Trophoblast cell (in vitro differentiated cells and primary cell): ENCODE results near the gene KRTAP10-2.

Experiments
- DNase-seq, 2 donors: peaks; one replicate each; pipeline ENCODE4 v3.0.0-alpha.2; 2016
- H2AFZ ChIP-seq: 2 replicates; pipeline ENCODE4 v1.6.1; 2013; ENCODE audit warnings: low read length, moderate library complexity, mild to moderate bottlenecking; ENCODE audit not compliant: insufficient read depth, poor library complexity
- H2AK5ac ChIP-seq: 2 replicates; pipeline ENCODE4 v1.6.1; 2013; ENCODE audit warnings: mild to moderate bottlenecking, low read length
- H2BK120ac ChIP-seq: 2 replicates; pipeline ENCODE4 v1.6.1; 2013; ENCODE audit warnings: low read length, mild to moderate bottlenecking, moderate library complexity; ENCODE audit not compliant: insufficient read depth, poor library complexity
- H2BK12ac ChIP-seq: 2 replicates; pipeline ENCODE4 v1.6.1; 2013; ENCODE audit warnings: mild to moderate bottlenecking, low read length, moderate library complexity
- H2BK5ac ChIP-seq: 2 replicates; pipeline ENCODE4 v1.6.1; 2013; ENCODE audit warnings: low read length, low read depth, moderate library complexity, mild to moderate bottlenecking; ENCODE audit not compliant: poor library complexity
- H3K14ac ChIP-seq: 2 replicates; pipeline ENCODE4 v1.6.1; 2013; ENCODE audit warnings: mild to moderate bottlenecking, low read length
- H3K18ac ChIP-seq: 2 replicates; pipeline ENCODE4 v1.6.1; 2013; ENCODE audit warnings: mild to moderate bottlenecking, low read length
- H3K23ac ChIP-seq: 2 replicates; pipeline ENCODE4 v1.6.1; 2013; ENCODE audit warnings: low read length
- H3K27ac ChIP-seq: 2 replicates; pipeline ENCODE4 v1.5.1; 2013; ENCODE audit warnings: low read depth, mild to moderate bottlenecking, inconsistent platforms, low read length, moderate library complexity
- H3K27me3 ChIP-seq: 2 replicates; pipeline ENCODE4 v1.6.1; 2013; ENCODE audit warnings: inconsistent platforms, mild to moderate bottlenecking, low read length, moderate library complexity; ENCODE audit not compliant: insufficient read depth
- H3K36me3 ChIP-seq, 2 experiments: 1 replicate in 1 of 2; 2 replicates in 1 of 2; pipeline ENCODE4 v1.6.1; 2013; ENCODE audit warnings: low read length in 2 of 2, mild to moderate bottlenecking in 2 of 2, moderate library complexity in 1 of 2; ENCODE audit not compliant: insufficient read depth in 2 of 2, control insufficient read depth in 1 of 2
- H3K4ac ChIP-seq: 2 replicates; pipeline ENCODE4 v1.6.1; 2013; ENCODE audit warnings: low read depth, mild to moderate bottlenecking, low read length, moderate library complexity
- H3K4me1 ChIP-seq, 2 experiments: 1 replicate in 1 of 2; 2 replicates in 1 of 2; pipeline ENCODE4 v1.6.1; 2013; ENCODE audit warnings: low read length in 2 of 2, mild to moderate bottlenecking in 2 of 2, moderate library complexity in 1 of 2; ENCODE audit not compliant: insufficient read depth in 2 of 2, control insufficient read depth in 1 of 2
- H3K4me2 ChIP-seq: 2 replicates; pipeline ENCODE4 v1.6.1; 2013; ENCODE audit warnings: inconsistent platforms, mild to moderate bottlenecking, low read length, moderate library complexity
- H3K4me3 ChIP-seq: 2 replicates; pipeline ENCODE4 v1.5.1; 2013; ENCODE audit warnings: mild to moderate bottlenecking, low read depth, low read length, inconsistent platforms
- H3K79me1 ChIP-seq: one replicate; pipeline ENCODE4 v1.6.1; 2013; ENCODE audit warnings: low read length
- H3K79me2 ChIP-seq: 2 replicates; pipeline ENCODE4 v1.6.1; 2013; ENCODE audit warnings: low read length, mild to moderate bottlenecking; ENCODE audit not compliant: control insufficient read depth, insufficient read depth, poor library complexity
- H3K9ac ChIP-seq: 2 replicates; pipeline ENCODE4 v1.6.1; 2013; ENCODE audit warnings: mild to moderate bottlenecking, low read length
- H3K9me3 ChIP-seq: 2 replicates; pipeline ENCODE4 v1.6.1; 2013; ENCODE audit warnings: low read depth, mild to moderate bottlenecking, control low read depth, inconsistent platforms, low read length; ENCODE audit not compliant: insufficient read depth
- H4K12ac ChIP-seq: 2 replicates; pipeline ENCODE4 v1.6.1; 2013; ENCODE audit warnings: low read depth, mild to moderate bottlenecking, low read length, moderate library complexity
- H4K8ac ChIP-seq: 2 replicates; pipeline ENCODE4 v1.6.1; 2013; ENCODE audit warnings: low read depth, mild to moderate bottlenecking, low read length, moderate library complexity
- H4K91ac ChIP-seq: one replicate; pipeline ENCODE4 v1.6.1; 2013; ENCODE audit warnings: low read depth, mild to moderate bottlenecking, low read length, moderate library complexity
- WGBS: extraction: QIAGEN DNeasy Blood & Tissue Kit; methylation state at CpG from one replicate; pipeline ENCODE4 v1.1.7; 2013; ENCODE audit warnings: missing lambda C conversion rate; ENCODE audit not compliant: insufficient read length, insufficient coverage; ENCODE audit errors: extremely low coverage; 5-methylcytosine and 5-hydroxymethylcytosine counted together

Gene KRTAP10-2

DNA sequence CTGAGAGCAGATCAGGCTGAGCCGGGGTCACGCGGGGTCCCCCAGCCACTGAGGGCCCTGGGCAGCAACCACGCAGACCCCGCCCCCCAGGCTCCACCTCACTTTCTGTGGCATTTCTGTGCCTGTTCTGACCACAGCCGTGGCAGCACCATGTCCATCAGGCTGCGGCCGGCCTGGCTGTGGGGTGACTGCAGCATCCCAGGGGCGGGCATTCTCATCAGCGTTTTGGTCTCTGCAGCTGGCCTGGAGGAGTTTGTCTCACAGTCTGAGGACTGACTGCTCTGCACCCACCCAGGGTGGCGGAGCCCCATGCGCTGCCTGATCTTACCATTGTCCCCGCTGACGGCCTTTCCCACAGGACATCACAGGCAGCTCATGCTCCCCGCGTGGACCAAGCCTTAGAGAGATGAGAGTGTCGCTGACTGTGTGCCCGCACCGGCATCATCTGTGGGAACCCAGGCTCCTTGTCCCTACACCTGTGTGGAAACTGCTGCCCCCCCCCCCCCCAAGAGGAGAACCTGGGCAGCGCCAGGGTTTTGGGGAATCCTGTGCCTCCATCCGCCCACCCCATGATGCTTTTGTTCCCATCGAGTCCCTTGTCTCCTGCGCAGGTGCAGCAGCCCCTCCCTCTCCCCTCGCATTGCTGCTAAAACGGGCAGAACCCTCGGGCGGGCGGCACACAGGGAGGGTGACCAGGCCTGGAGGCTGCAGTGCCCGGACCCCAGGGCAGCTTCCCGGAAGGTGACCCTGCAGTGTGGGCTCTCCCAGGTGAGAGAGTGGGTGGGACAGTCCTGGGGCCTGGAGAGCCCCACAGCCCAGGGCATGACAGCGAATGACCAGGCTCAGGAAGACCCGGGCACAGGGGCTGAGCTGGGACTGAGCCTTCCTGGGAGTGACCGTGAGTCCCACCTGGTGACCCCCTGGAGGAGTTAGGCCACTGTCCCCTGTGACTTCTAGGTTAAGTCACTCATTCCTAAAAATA, 13.1 kb downstream of the KRTAP10-2 start:
- Histone ChIP-seq H3K4me1 (no peaks in the 10 kb centered on the region), H2AFZ (no peak overlapping the region), H3K4ac (no peak overlapping the region), H4K12ac (no peak overlapping the region), H3K4me2 (no peak overlapping the region), H3K79me2 (no peaks in the 10 kb centered on the region), H2BK120ac (no peak overlapping the region), H3K18ac (no peak overlapping the region), H2BK12ac (no peak overlapping the region), H3K9me3 (no peaks in the 10 kb centered on the region), H2BK5ac (no peak overlapping the region), H3K23ac (no peak overlapping the region), H3K79me1 (no peaks in the 10 kb centered on the region), H3K9ac (no peak overlapping the region), H3K27ac (no peak overlapping the region), H3K36me3 (no peaks in the 10 kb centered on the region), H4K8ac (no peak overlapping the region), H2AK5ac (no peak overlapping the region), H4K91ac (no peak overlapping the region), H3K4me3 (no peak overlapping the region), H3K27me3 (no peaks in the 10 kb centered on the region), H3K14ac (no peak overlapping the region)
- DNase-seq, result no peak
- no CpG with 5 or more reads among the region's 33 CpGs for WGBS

DNA sequence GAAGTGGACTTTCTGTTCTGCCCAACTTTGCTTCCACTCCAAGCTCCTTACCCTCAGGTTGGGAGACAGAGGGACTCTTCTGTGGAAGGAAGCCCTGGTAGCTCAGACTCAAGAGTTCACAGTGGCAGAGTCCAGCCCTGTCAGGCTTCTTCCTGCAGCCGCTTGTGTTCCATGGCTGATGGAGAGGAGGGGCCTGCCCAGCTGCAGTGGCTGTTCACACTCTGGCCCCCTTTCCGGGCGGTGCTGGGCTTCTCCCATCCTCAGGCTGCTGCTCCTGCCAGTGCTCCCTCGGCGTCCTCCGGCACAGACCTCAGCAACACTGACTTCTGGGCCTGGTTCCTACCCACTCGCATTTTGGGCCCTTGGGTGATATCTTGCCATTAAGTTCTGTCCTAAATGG, 15.3 kb downstream of the KRTAP10-2 start:
- Histone ChIP-seq H3K79me2 (no peaks in the 10 kb centered on the region), H3K4me2 (no peak overlapping the region), H3K23ac (no peak overlapping the region), H3K27me3 (no peaks in the 10 kb centered on the region), H3K4ac (no peak overlapping the region), H3K36me3 (no peaks in the 10 kb centered on the region), H3K27ac (no peak overlapping the region), H3K18ac (no peak overlapping the region), H4K8ac (no peak overlapping the region), H2AFZ (no peak overlapping the region), H3K9me3 (no peaks in the 10 kb centered on the region), H2BK120ac (no peak overlapping the region), H2BK12ac (no peak overlapping the region), H4K91ac (no peak overlapping the region), H3K4me3 (no peak overlapping the region), H3K9ac (no peak overlapping the region), H2AK5ac (no peak overlapping the region), H3K79me1 (no peaks in the 10 kb centered on the region), H3K4me1 (no peaks in the 10 kb centered on the region), H3K14ac (no peak overlapping the region), H4K12ac (no peak overlapping the region), H2BK5ac (no peak overlapping the region)
- no CpG with 5 or more reads among the region's 7 CpGs for WGBS
- no peak for DNase-seq

DNA sequence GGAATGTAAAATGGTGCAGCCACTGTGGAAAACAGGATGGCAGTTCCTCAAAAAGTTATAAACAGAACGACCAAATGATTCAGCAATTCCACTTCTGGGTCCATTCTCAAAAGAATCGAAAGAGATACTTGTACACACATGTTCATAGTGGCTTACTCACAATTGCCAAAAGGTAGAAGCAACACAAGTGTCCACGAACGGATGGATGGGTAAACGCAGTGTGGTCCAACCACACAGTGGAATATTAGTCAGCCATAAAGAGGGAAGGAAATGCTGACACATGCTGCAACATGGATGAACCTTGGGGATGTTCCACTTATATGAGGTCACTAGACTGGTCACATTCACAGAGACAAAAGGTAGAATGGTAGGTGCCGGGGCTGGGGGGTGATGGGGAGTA, 16.6 kb downstream of the KRTAP10-2 start:
- Histone ChIP-seq H2BK12ac (no peak overlapping the region), H3K27ac (no peak overlapping the region), H3K4me3 (no peak overlapping the region), H4K8ac (no peak overlapping the region), H3K79me2 (no peaks in the 10 kb centered on the region), H3K79me1 (no peaks in the 10 kb centered on the region), H3K27me3 (no peaks in the 10 kb centered on the region), H2BK5ac (no peak overlapping the region), H3K36me3 (no peaks in the 10 kb centered on the region), H3K4ac (no peak overlapping the region), H2AK5ac (no peak overlapping the region), H3K14ac (no peak overlapping the region), H3K18ac (no peak overlapping the region), H4K91ac (no peak overlapping the region), H3K4me2 (no peak overlapping the region), H3K9ac (no peak overlapping the region), H3K23ac (no peak overlapping the region), H2AFZ (no peak overlapping the region), H3K4me1 (no peaks in the 10 kb centered on the region), H3K9me3 (no peaks in the 10 kb centered on the region), H4K12ac (no peak overlapping the region), H2BK120ac (no peak overlapping the region)
- WGBS, result 100% methylated on average over 1 of the region's 6 CpGs
- DNase-seq, result no peak

DNA sequence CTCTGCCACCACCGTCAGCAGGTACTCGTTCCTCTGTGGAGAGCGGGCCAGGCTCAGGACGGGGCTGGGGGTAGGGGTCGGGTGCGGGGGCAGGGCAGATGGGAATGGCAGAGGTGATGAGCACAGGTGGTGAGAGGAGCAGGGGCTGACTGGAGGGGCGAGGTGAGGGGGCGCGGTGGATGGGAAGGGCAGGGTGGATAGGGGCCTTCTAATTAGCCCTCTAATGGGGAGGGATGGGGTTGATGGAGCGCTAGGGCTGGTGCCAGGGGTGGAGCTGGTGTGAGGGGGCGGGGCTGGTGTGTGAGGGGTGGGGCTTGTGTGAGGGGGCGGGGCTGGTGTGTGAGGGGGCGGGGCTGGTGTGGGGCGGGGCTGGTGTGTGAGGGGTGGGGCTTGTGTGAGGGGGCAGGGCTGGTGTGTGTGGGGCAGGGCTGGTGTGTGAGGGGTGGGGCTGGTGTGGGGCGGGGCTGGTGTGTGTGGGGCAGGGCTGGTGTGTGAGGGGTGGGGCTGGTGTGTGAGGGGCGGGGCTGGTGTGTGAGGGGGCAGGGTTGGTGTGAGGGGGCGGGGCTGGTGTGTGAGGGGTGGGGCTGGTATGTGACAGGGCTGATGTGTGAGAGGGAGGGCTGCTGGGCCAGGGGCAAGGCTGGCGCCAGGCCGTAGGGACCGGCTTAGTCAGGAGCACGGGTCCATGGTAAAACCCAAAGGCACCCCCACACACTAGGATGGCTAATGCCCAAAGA, 17.2 kb downstream of the KRTAP10-2 start:
- Histone ChIP-seq H3K27ac (no peak overlapping the region), H4K91ac (no peak overlapping the region), H2AK5ac (no peak overlapping the region), H2BK5ac (no peak overlapping the region), H3K18ac (no peak overlapping the region), H2AFZ (no peak overlapping the region), H3K9ac (no peak overlapping the region), H3K79me1 (no peaks in the 10 kb centered on the region), H3K4me1 (no peaks in the 10 kb centered on the region), H3K36me3 (no peaks in the 10 kb centered on the region), H3K14ac (no peak overlapping the region), H2BK120ac (no peak overlapping the region), H2BK12ac (no peak overlapping the region), H3K4ac (no peak overlapping the region), H4K12ac (no peak overlapping the region), H3K9me3 (no peaks in the 10 kb centered on the region), H4K8ac (no peak overlapping the region), H3K4me3 (no peak overlapping the region), H3K4me2 (no peak overlapping the region), H3K79me2 (no peaks in the 10 kb centered on the region), H3K23ac (no peak overlapping the region), H3K27me3 (no peaks in the 10 kb centered on the region)
- DNase-seq, result no peak
- WGBS, result no CpG with 5 or more reads among the region's 21 CpGs
